Vein endothelial cell (primary cell): ENCODE measurements around the gene LOXL4. TPM values are rescaled to one million over a fixed set of nuclear protein-coding genes. Genes with fewer than 3 reads are reported as not detected.

Source experiments
- total RNA-seq: library from RNA; depleted of rRNA; stranded (reverse); fragments of >200 nt; gene quantifications from 2 replicates; pipeline ENCODE4 v1.2.3, GENCODE V29; 2012

LOXL4 gene
- total RNA-seq: 0.38 and 1.3 TPM in 2 replicates

DNA sequence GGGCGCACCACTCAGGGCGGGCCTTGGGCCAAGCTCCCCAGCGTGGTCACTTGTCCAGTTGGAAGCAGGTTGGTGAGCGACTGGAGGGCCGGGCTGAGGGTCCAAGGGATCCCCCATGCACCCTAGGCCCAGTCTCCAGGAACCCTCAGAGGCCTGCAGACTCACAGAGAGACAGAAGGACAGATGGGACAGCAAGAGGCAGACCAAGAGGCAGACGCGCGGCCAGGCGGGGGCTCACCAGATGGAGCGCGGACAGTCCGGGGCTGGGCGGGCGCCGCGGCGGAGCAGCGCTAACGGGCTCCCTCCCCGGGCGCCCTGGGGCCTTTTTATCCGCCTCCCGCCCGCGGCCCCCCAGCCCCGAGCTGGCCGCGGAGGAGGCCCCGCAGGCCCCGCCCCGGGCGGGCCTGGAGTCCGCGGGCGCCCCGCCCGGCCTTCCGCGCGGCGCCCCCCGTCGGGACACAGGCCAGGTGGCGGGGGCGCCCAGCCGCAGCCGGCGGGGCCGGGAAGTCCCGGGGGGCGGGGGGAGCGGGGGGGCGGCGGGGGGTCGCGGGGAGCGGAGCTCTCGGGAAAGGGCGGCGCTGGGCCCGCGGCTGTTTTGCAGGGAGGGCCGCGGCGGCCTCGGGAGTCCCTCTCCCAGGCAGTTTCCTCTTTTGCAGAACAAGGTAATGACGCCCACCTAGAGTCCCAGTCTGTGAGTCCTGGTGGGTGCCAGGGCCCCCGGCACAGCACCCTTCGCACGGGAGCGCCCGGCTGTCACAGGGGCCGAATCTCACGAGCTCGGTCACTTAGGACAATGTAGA lies at the start of gene LOXL4:
Gene LOXL4 (minus strand): TSS at position 301 of the 800 bp plus-strand sequence. CDS start 5,175 bp downstream, outside the sequence.

Other genes starting within 250 kb of the LOXL4 start
- 1.3 and 3.4 TPM in 2 replicates for gene CRTAC1, start 237.6 kb downstream of the LOXL4 start, total RNA-seq
- 11.4 and 13.1 TPM in 2 replicates for gene R3HCC1L, start 133.5 kb downstream of the LOXL4 start, total RNA-seq
- gene PYROXD2, start 147.0 kb upstream of the LOXL4 start, total RNA-seq: 0.96 and 2.3 TPM in 2 replicates
- 45.7 and 48.7 TPM in 2 replicates for gene HPS1, start 178.7 kb upstream of the LOXL4 start, total RNA-seq